ENCODE data around the gene IFT74.
A peak's percentile ranks its signal among the peaks of the same experiment; 100 is the strongest.

The IFT74 gene

GRCh38 chr9:26950521-26950920 lies 5.7 kb upstream of the IFT74 start:
- H3K27me3 Mint-ChIP-seq, result peaks cover 11% of the 10 kb centered on the region
- H3K9me3 Mint-ChIP-seq, result no peaks in the 10 kb centered on the region
- no peak overlapping the region for H3K4me3 Mint-ChIP-seq
- no peak overlapping the region for H3K27ac Mint-ChIP-seq
- H3K4me1 Mint-ChIP-seq (ENCODE audit: low read depth), result peaks cover 48% of the 10 kb centered on the region
- peaks cover 7% of the 10 kb centered on the region for H3K36me3 Mint-ChIP-seq (ENCODE audit: low read depth)

GRCh38 chr9:26951794-26952193 lies 4.4 kb upstream of the IFT74 start:
- Mint-ChIP-seq H3K4me1 (ENCODE audit: low read depth) (peaks cover 48% of the 10 kb centered on the region), H3K9me3 (no peaks in the 10 kb centered on the region), H3K27me3 (peaks cover 11% of the 10 kb centered on the region), H3K27ac (no peak overlapping the region), H3K4me3 (no peak overlapping the region), H3K36me3 (ENCODE audit: low read depth) (no peaks in the 10 kb centered on the region)

GRCh38 chr9:26954050-26954508 lies 2.1 kb upstream of the IFT74 start:
- Mint-ChIP-seq H3K4me1 (ENCODE audit: low read depth) (peaks cover 44% of the 10 kb centered on the region), H3K27me3 (peaks cover 6% of the 10 kb centered on the region), H3K27ac (peak overlapping the region; percentile 70), H3K36me3 (ENCODE audit: low read depth) (no peaks in the 10 kb centered on the region), H3K9me3 (no peaks in the 10 kb centered on the region), H3K4me3 (no peak overlapping the region)

GRCh38 chr9:26955222-26955903 lies 849 bp upstream of the IFT74 start:
- H3K27ac Mint-ChIP-seq, result peak overlapping the region; percentile 89
- H3K9me3 Mint-ChIP-seq, result no peaks in the 10 kb centered on the region
- no peaks in the 10 kb centered on the region for H3K27me3 Mint-ChIP-seq
- H3K4me3 Mint-ChIP-seq, result peak overlapping the region; percentile 91
- no peaks in the 10 kb centered on the region for H3K36me3 Mint-ChIP-seq (ENCODE audit: low read depth)
- H3K4me1 Mint-ChIP-seq (ENCODE audit: low read depth), result peaks cover 35% of the 10 kb centered on the region

- Mint-ChIP-seq H3K36me3 (ENCODE audit: low read depth) (no peaks in the 10 kb centered on the region), H3K4me3 (peak overlapping the region; percentile 91), H3K9me3 (no peaks in the 10 kb centered on the region), H3K4me1 (ENCODE audit: low read depth) (peaks cover 32% of the 10 kb centered on the region), H3K27ac (peak overlapping the region; percentile 89), H3K27me3 (no peaks in the 10 kb centered on the region)
Measured at GRCh38 chr9:26956860-26957233, 635 bp downstream of the IFT74 start.

GRCh38 chr9:26971721-26972120 lies 15.5 kb downstream of the IFT74 start:
- H3K36me3 Mint-ChIP-seq (ENCODE audit: low read depth), result peaks cover 38% of the 10 kb centered on the region

GRCh38 chr9:26973989-26974388 lies 17.8 kb downstream of the IFT74 start:
- H3K36me3 Mint-ChIP-seq (ENCODE audit: low read depth), result peaks cover 35% of the 10 kb centered on the region
- no peaks in the 10 kb centered on the region for H3K27me3 Mint-ChIP-seq
- no peak overlapping the region for H3K4me3 Mint-ChIP-seq
- no peaks in the 10 kb centered on the region for H3K4me1 Mint-ChIP-seq (ENCODE audit: low read depth)
- H3K27ac Mint-ChIP-seq, result no peak overlapping the region
- peaks cover 10% of the 10 kb centered on the region for H3K9me3 Mint-ChIP-seq

More at GRCh38 chr9:26971721-26972120, 15.5 kb downstream of the IFT74 start:
- Mint-ChIP-seq H3K9me3 (peaks cover 13% of the 10 kb centered on the region), H3K4me3 (no peak overlapping the region), H3K4me1 (ENCODE audit: low read depth) (peaks cover 4% of the 10 kb centered on the region), H3K27ac (no peak overlapping the region), H3K27me3 (no peaks in the 10 kb centered on the region)

- H3K27ac Mint-ChIP-seq, result no peak overlapping the region
- H3K36me3 Mint-ChIP-seq (ENCODE audit: low read depth), result peaks cover 30% of the 10 kb centered on the region
- H3K27me3 Mint-ChIP-seq, result no peaks in the 10 kb centered on the region
- peaks cover 2% of the 10 kb centered on the region for H3K9me3 Mint-ChIP-seq
- H3K4me1 Mint-ChIP-seq (ENCODE audit: low read depth), result no peaks in the 10 kb centered on the region
- no peak overlapping the region for H3K4me3 Mint-ChIP-seq
Measured at GRCh38 chr9:26974927-26975326, 18.7 kb downstream of the IFT74 start.

GRCh38 chr9:26975728-26976707 lies 19.8 kb downstream of the IFT74 start:
- Mint-ChIP-seq H3K4me1 (ENCODE audit: low read depth) (no peaks in the 10 kb centered on the region), H3K4me3 (no peak overlapping the region), H3K27me3 (no peaks in the 10 kb centered on the region), H3K27ac (no peak overlapping the region), H3K36me3 (ENCODE audit: low read depth) (peaks cover 19% of the 10 kb centered on the region), H3K9me3 (no peaks in the 10 kb centered on the region)

GRCh38 chr9:26983340-26983739 lies 27.1 kb downstream of the IFT74 start:
- Mint-ChIP-seq H3K4me3 (no peak overlapping the region), H3K9me3 (no peaks in the 10 kb centered on the region), H3K27me3 (no peaks in the 10 kb centered on the region), H3K4me1 (ENCODE audit: low read depth) (no peaks in the 10 kb centered on the region), H3K27ac (no peak overlapping the region), H3K36me3 (ENCODE audit: low read depth) (peaks cover 15% of the 10 kb centered on the region)

GRCh38 chr9:26995810-26996209 lies 39.6 kb downstream of the IFT74 start:
- Mint-ChIP-seq H3K27ac (no peak overlapping the region), H3K4me1 (ENCODE audit: low read depth) (no peaks in the 10 kb centered on the region), H3K27me3 (no peaks in the 10 kb centered on the region), H3K9me3 (no peaks in the 10 kb centered on the region), H3K36me3 (ENCODE audit: low read depth) (peaks cover 5% of the 10 kb centered on the region), H3K4me3 (no peak overlapping the region)

GRCh38 chr9:27003426-27004077 lies 47.3 kb downstream of the IFT74 start:
- no peaks in the 10 kb centered on the region for H3K4me1 Mint-ChIP-seq (ENCODE audit: low read depth)
- H3K27ac Mint-ChIP-seq, result no peak overlapping the region
- H3K4me3 Mint-ChIP-seq, result no peak overlapping the region
- H3K27me3 Mint-ChIP-seq, result no peaks in the 10 kb centered on the region
- H3K36me3 Mint-ChIP-seq (ENCODE audit: low read depth), result peaks cover 12% of the 10 kb centered on the region
- H3K9me3 Mint-ChIP-seq, result no peaks in the 10 kb centered on the region

GRCh38 chr9:27005491-27005890 lies 49.3 kb downstream of the IFT74 start, which contains the start of gene LRRC19:
Gene LRRC19, minus strand, starts transcription at chr9:27005672. Its CDS starts 5,978 bp downstream, at chr9:26999694.
- Mint-ChIP-seq H3K4me3 (no peak within 1 kb of the TSS), H3K9me3 (no peaks in the 10 kb centered on the region), H3K36me3 (ENCODE audit: low read depth) (peaks cover 12% of the 10 kb centered on the region), H3K27ac (no peak within 1 kb of the TSS), H3K4me1 (ENCODE audit: low read depth) (no peaks in the 10 kb centered on the region), H3K27me3 (no peaks in the 10 kb centered on the region)

GRCh38 chr9:27019589-27019988 lies 63.4 kb downstream of the IFT74 start:
- peaks cover 3% of the 10 kb centered on the region for H3K9me3 Mint-ChIP-seq
- no peaks in the 10 kb centered on the region for H3K4me1 Mint-ChIP-seq (ENCODE audit: low read depth)
- H3K4me3 Mint-ChIP-seq, result no peak overlapping the region
- no peak overlapping the region for H3K27ac Mint-ChIP-seq
- H3K27me3 Mint-ChIP-seq, result no peaks in the 10 kb centered on the region
- H3K36me3 Mint-ChIP-seq (ENCODE audit: low read depth), result peaks cover 49% of the 10 kb centered on the region

GRCh38 chr9:27022920-27023319 lies 66.7 kb downstream of the IFT74 start:
- Mint-ChIP-seq H3K36me3 (ENCODE audit: low read depth) (peaks cover 47% of the 10 kb centered on the region), H3K9me3 (peaks cover 4% of the 10 kb centered on the region), H3K27me3 (no peaks in the 10 kb centered on the region), H3K4me1 (ENCODE audit: low read depth) (no peaks in the 10 kb centered on the region), H3K4me3 (no peak overlapping the region), H3K27ac (no peak overlapping the region)
